Activated gamma-delta T cell (primary cell): ENCODE data around the gene NAPB.

Source experiments
- DNase-seq: peaks from one replicate; lab custom pipeline; 2025; lab: John Stamatoyannopoulos, UW

Gene NAPB

GRCh38 chr20:23437126-23437899 is 16.0 kb upstream of the NAPB start:
- DNase-seq: no peak

GRCh38 chr20:23436681-23437080 is 15.4 kb upstream of the NAPB start:
- DNase-seq: no peak

- DNase-seq: no peak
Measured at GRCh38 chr20:23435626-23436539, 14.6 kb upstream of the NAPB start.

- DNase-seq: no peak
Measured at GRCh38 chr20:23434521-23435313, 13.4 kb upstream of the NAPB start.

GRCh38 chr20:23433628-23434027 is 12.3 kb upstream of the NAPB start:
- DNase-seq: no peak

GRCh38 chr20:23425129-23425528 is 3.8 kb upstream of the NAPB start:
- no peak for DNase-seq

GRCh38 chr20:23419995-23420901 is 1.0 kb downstream of the NAPB start:
- DNase-seq: peak; percentile 30

- DNase-seq: no peak
Measured at GRCh38 chr20:23419657-23419994, 1.7 kb downstream of the NAPB start.

GRCh38 chr20:23417861-23418260 is 3.4 kb downstream of the NAPB start:
- DNase-seq: no peak

GRCh38 chr20:23415959-23416583 is 5.2 kb downstream of the NAPB start:
- DNase-seq: no peak

- no peak for DNase-seq
Measured at GRCh38 chr20:23415555-23415954, 5.7 kb downstream of the NAPB start.

- DNase-seq: no peak
Measured at GRCh38 chr20:23414526-23415188, 6.6 kb downstream of the NAPB start.

GRCh38 chr20:23413862-23414422 is 7.3 kb downstream of the NAPB start:
- DNase-seq: no peak

- DNase-seq: no peak
Measured at GRCh38 chr20:23412026-23412425, 9.3 kb downstream of the NAPB start.

GRCh38 chr20:23410916-23411695 is 10.2 kb downstream of the NAPB start:
- DNase-seq: no peak

- no peak for DNase-seq
Measured at GRCh38 chr20:23409800-23410199, 11.5 kb downstream of the NAPB start.

GRCh38 chr20:23408957-23409356 is 12.3 kb downstream of the NAPB start:
- no peak for DNase-seq

GRCh38 chr20:23407781-23408464 is 13.4 kb downstream of the NAPB start:
- DNase-seq: no peak

GRCh38 chr20:23406880-23407279 is 14.4 kb downstream of the NAPB start:
- DNase-seq: no peak
